GM23338 (cell line): ENCODE measurements around the gene RPS8. TPM values are rescaled to one million over a fixed set of nuclear protein-coding genes. Genes with fewer than 3 reads are reported as not detected.

Experiments used
- ATAC-seq: fragments of 200-7000 bp; cut with Tn5 transposase; 3 replicates; pipeline ENCODE4 v1.9.1; 2020
- DNase-seq: peaks from one replicate; pipeline ENCODE4 v3.0.0-alpha.2; 2015; ENCODE audit warnings: low spot score
- H2AFZ ChIP-seq: fragments of 200-600 bp; sonication (generic); 2 replicates; pipeline ENCODE4 v1.8.0; 2016; ENCODE audit warnings: antibody characterized with exemption, mild to moderate bottlenecking, moderate library complexity
- H3F3A ChIP-seq: fragments of 200-600 bp; sonication (generic); replicated peaks from 2 replicates; pipeline ENCODE4 v1.8.0; 2017; ENCODE audit warnings: antibody characterized with exemption, mixed run types, low read depth
- H3K27ac ChIP-seq: fragments of 200-600 bp; sonication (generic); 2 replicates; pipeline ENCODE4 v1.6.1; 2016; ENCODE audit warnings: low read depth
- H3K27me3 ChIP-seq: fragments of 200-600 bp; sonication (generic); 2 replicates; pipeline ENCODE4 v1.8.0; 2016; ENCODE audit warnings: mild to moderate bottlenecking, mixed run types, moderate library complexity; ENCODE audit not compliant: insufficient read depth
- H3K36me3 ChIP-seq: fragments of 200-600 bp; sonication (generic); 2 replicates; pipeline ENCODE4 v1.8.0; 2016; ENCODE audit warnings: mild to moderate bottlenecking; ENCODE audit not compliant: insufficient read depth
- H3K4me1 ChIP-seq: fragments of 200-600 bp; sonication (generic); 2 replicates; pipeline ENCODE4 v1.8.0; 2016; ENCODE audit warnings: mild to moderate bottlenecking, moderate library complexity; ENCODE audit not compliant: insufficient read depth
- H3K4me2 ChIP-seq: fragments of 200-600 bp; sonication (generic); 2 replicates; pipeline ENCODE4 v1.7.1; 2017; ENCODE audit warnings: mixed run types
- H3K4me3 ChIP-seq: fragments of 200-600 bp; sonication (generic); 2 replicates; pipeline ENCODE4 v1.6.1; 2016; ENCODE audit warnings: mixed run types
- H3K79me2 ChIP-seq: fragments of 200-600 bp; sonication (generic); replicated peaks from 2 replicates; pipeline ENCODE4 v1.8.0; 2017; ENCODE audit warnings: mild to moderate bottlenecking; ENCODE audit not compliant: insufficient read depth
- H3K9me2 ChIP-seq: fragments of 200-600 bp; sonication (generic); 2 replicates; pipeline ENCODE4 v1.8.0; 2017; ENCODE audit not compliant: insufficient read depth
- H4K20me1 ChIP-seq: fragments of 200-600 bp; sonication (generic); replicated peaks from 2 replicates; pipeline ENCODE4 v1.8.0; 2017; ENCODE audit warnings: mild to moderate bottlenecking; ENCODE audit not compliant: insufficient read depth
- H3K27ac Mint-ChIP-seq: 2 replicates; pipeline ENCODE4 v1.8.0; 2020; ENCODE audit warnings: inconsistent platforms, mild to moderate bottlenecking, moderate library complexity, mixed read lengths
- H3K27me3 Mint-ChIP-seq: 3 replicates; pipeline ENCODE4 v1.8.0; 2022; ENCODE audit warnings: low read depth, mild to moderate bottlenecking, moderate library complexity, mixed read lengths, inconsistent platforms; ENCODE audit not compliant: insufficient read depth, poor library complexity
- H3K36me3 Mint-ChIP-seq: 3 replicates; pipeline ENCODE4 v1.8.0; 2021; ENCODE audit warnings: low read depth, mild to moderate bottlenecking, inconsistent platforms, moderate library complexity, mixed read lengths
- H3K4me1 Mint-ChIP-seq: 3 replicates; pipeline ENCODE4 v1.8.0; 2020; ENCODE audit warnings: mild to moderate bottlenecking, inconsistent platforms, mixed read lengths
- H3K4me3 Mint-ChIP-seq: 3 replicates; pipeline ENCODE4 v1.8.0; 2021; ENCODE audit warnings: moderate library complexity, mild to moderate bottlenecking, inconsistent platforms, mixed read lengths
- H3K9me3 Mint-ChIP-seq: 3 replicates; pipeline ENCODE4 v1.8.0; 2020; ENCODE audit warnings: moderate library complexity, mild to moderate bottlenecking, inconsistent platforms, mixed read lengths
- CREB1 ChIP-seq: fragments of 250-450 bp; sonication (Bioruptor Pico); IDR thresholded peaks from 2 replicates; pipeline ENCODE4 v1.5.0; 2020; ENCODE audit warnings: low read depth, mild to moderate bottlenecking, moderate library complexity
- CTCF ChIP-seq, 2 experiments: fragments of 200-600 bp in 1 of 2; sonication (generic) in 1 of 2; conservative IDR thresholded peaks; 2 replicates each; pipeline versions ENCODE4 v1.5.1 to v1.6.1; 2016 to 2017; ENCODE audit warnings: antibody characterized with exemption in 2 of 2, low read depth in 2 of 2, mild to moderate bottlenecking in 2 of 2, moderate library complexity in 1 of 2
- EZH2 ChIP-seq: fragments of 200-600 bp; sonication (generic); IDR thresholded peaks from one replicate; pipeline ENCODE4 v1.8.0; 2017; ENCODE audit warnings: antibody characterized with exemption, mild to moderate bottlenecking, low read depth; ENCODE audit not compliant: unreplicated experiment
- EZH2phosphoT487 ChIP-seq: fragments of 200-600 bp; sonication (generic); IDR thresholded peaks from one replicate; pipeline ENCODE4 v1.8.1; 2018; ENCODE audit warnings: antibody characterized with exemption; ENCODE audit not compliant: unreplicated experiment
- JUNB ChIP-seq: IDR thresholded peaks from one replicate; pipeline ENCODE4 v1.6.1; 2016; ENCODE audit warnings: antibody characterized with exemption; ENCODE audit not compliant: unreplicated experiment
- NANOG ChIP-seq: IDR thresholded peaks from 2 replicates; pipeline ENCODE4 v1.6.1; 2016; ENCODE audit warnings: antibody characterized with exemption, borderline replicate concordance
- STAT1 ChIP-seq: IDR thresholded peaks from one replicate; pipeline ENCODE4 v1.6.1; 2016; ENCODE audit warnings: antibody characterized with exemption; ENCODE audit not compliant: unreplicated experiment
- ZNF114 ChIP-seq: fragments of 250-450 bp; sonication (Bioruptor Pico); IDR thresholded peaks from 2 replicates; pipeline ENCODE4 v1.5.0; 2020; ENCODE audit warnings: mild to moderate bottlenecking, moderate library complexity
- ZNF331 ChIP-seq: fragments of 250-450 bp; sonication (Bioruptor Pico); IDR thresholded peaks from 2 replicates; pipeline ENCODE4 v1.5.0; 2020; ENCODE audit warnings: low read depth, mild to moderate bottlenecking, moderate library complexity
- polyA plus RNA-seq: library from polyadenylated mRNA; unstranded; fragments of >200 nt; fragmentation: Nextera tagmentation; extraction: Ambion mirVana; gene quantifications from 2 replicates; pipeline ENCODE4 v1.2.1, GENCODE V29; 2016
- total RNA-seq: library from RNA; depleted of rRNA; stranded (reverse); fragments of >200 nt; shearing (Covaris generic); gene quantifications from 2 replicates; pipeline ENCODE4 v1.2.3, GENCODE V29; 2014
- TF ChIP-seq, protein P1 (sequence below): IDR thresholded peaks from one replicate; pipeline ENCODE4 v1.6.1; 2018; ENCODE audit warnings: antibody characterized with exemption; ENCODE audit not compliant: unreplicated experiment
- TF ChIP-seq, protein P2 (sequence below): IDR thresholded peaks from 2 replicates; pipeline ENCODE4 v1.6.1; 2016; ENCODE audit warnings: antibody characterized with exemption

Gene RPS8
- total and polyA plus RNA-seq, 2 experiments from 2014 or later = 1,756 to 2,427 TPM

DNA sequence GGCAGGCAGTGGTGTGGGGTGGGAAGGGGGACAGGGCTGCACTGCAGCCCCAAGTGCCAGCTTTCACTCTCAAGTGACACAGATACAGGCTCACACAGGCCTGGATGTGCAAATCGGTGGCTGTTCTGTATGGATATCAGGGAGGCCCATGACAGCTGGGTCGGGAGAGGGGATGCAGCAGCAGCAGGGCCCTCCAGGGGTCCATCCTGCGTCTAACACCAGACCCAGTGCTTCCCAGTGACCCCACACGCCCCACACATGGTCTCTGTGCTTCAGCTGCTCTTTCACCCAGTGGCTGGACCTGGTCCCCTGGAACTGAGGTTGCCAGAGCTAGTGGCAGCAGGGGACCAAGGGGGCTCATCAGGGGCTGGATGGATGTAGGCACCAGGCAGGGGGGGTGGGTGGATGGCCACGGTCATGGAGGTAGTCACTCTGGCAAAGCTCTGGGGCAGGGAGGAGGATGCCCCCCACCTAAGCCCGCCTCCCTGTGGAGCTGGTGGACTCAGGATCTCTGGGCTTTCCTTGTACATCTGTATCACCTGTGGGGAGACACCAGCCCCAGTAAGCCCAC lies 46.9 kb downstream of the RPS8 start (continued):
- TF ChIP-seq, protein P1, sequence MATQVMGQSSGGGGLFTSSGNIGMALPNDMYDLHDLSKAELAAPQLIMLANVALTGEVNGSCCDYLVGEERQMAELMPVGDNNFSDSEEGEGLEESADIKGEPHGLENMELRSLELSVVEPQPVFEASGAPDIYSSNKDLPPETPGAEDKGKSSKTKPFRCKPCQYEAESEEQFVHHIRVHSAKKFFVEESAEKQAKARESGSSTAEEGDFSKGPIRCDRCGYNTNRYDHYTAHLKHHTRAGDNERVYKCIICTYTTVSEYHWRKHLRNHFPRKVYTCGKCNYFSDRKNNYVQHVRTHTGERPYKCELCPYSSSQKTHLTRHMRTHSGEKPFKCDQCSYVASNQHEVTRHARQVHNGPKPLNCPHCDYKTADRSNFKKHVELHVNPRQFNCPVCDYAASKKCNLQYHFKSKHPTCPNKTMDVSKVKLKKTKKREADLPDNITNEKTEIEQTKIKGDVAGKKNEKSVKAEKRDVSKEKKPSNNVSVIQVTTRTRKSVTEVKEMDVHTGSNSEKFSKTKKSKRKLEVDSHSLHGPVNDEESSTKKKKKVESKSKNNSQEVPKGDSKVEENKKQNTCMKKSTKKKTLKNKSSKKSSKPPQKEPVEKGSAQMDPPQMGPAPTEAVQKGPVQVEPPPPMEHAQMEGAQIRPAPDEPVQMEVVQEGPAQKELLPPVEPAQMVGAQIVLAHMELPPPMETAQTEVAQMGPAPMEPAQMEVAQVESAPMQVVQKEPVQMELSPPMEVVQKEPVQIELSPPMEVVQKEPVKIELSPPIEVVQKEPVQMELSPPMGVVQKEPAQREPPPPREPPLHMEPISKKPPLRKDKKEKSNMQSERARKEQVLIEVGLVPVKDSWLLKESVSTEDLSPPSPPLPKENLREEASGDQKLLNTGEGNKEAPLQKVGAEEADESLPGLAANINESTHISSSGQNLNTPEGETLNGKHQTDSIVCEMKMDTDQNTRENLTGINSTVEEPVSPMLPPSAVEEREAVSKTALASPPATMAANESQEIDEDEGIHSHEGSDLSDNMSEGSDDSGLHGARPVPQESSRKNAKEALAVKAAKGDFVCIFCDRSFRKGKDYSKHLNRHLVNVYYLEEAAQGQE = no peak
- TF ChIP-seq ZNF114 (no peak), EZH2 (no peak), CREB1 (CRISPR knock-in tag) (no peak)
- TF ChIP-seq, protein P2, sequence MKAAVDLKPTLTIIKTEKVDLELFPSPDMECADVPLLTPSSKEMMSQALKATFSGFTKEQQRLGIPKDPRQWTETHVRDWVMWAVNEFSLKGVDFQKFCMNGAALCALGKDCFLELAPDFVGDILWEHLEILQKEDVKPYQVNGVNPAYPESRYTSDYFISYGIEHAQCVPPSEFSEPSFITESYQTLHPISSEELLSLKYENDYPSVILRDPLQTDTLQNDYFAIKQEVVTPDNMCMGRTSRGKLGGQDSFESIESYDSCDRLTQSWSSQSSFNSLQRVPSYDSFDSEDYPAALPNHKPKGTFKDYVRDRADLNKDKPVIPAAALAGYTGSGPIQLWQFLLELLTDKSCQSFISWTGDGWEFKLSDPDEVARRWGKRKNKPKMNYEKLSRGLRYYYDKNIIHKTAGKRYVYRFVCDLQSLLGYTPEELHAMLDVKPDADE = no peak

DNA sequence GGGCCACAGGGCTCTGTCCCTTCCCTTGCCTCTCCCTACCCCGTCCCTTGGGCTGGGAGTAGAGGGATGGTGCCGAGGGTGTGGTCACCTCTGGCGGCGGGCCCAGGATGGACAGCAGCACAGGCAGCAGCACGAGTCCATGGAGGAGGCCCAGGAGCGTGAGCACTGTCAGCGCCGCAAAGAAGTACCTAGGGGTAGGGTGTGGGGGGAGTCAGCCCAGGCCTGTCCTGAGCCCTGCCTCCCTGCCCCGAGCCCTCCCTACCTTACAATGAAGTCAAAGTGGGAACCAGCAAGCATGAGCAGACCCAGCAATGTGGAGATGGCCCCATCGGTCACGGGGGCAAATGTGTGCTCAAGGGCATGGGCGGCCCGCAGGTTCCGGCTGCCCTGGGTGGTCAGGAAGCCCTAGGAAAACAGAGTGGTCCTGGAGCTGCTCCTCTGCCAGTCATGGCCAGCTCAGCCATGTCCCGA lies 47.7 kb downstream of the RPS8 start:
- H3K4me3 Mint-ChIP-seq = no peak overlapping the region
- Histone ChIP-seq H3K36me3 (no peaks in the 10 kb centered on the region), H3K27ac (no peak overlapping the region), H3K9me2 (no peaks in the 10 kb centered on the region), H3K4me3 (no peak overlapping the region), H3F3A (0 out of 2 replicates have a peak, but pooled peaks cover 3% of the 10 kb centered on the region), H3K4me1 (peaks cover 9% of the 10 kb centered on the region), H3K4me2 (no peak overlapping the region), H2AFZ (no peak overlapping the region), H3K79me2 (no peaks in the 10 kb centered on the region), H3K27me3 (no peaks in the 10 kb centered on the region), H4K20me1 (no peaks in the 10 kb centered on the region)
- H3K36me3 Mint-ChIP-seq = no peaks in the 10 kb centered on the region; the same call in 2 of the 3 replicates
- no peaks in the 10 kb centered on the region for H3K9me3 Mint-ChIP-seq
- no peak for DNase-seq
- no peak for ATAC-seq
- peaks cover 15% of the 10 kb centered on the region for H3K4me1 Mint-ChIP-seq
- H3K27ac Mint-ChIP-seq = no peak overlapping the region
- peaks cover 18% of the 10 kb centered on the region for H3K27me3 Mint-ChIP-seq
- TF ChIP-seq ZNF331 = no peak
- TF ChIP-seq CTCF (conservative IDR thresholded peaks at IDR 0.05; ENCODE audit: low read depth in 2 of 2) = no peak
- no peak for TF ChIP-seq STAT1
- TF ChIP-seq EZH2 = no peak
- no peak for TF ChIP-seq NANOG
- TF ChIP-seq JUNB = no peak
- TF ChIP-seq, protein P2 = no peak
- no peak for TF ChIP-seq CREB1 (CRISPR knock-in tag)
- no peak for TF ChIP-seq EZH2phosphoT487
- no peak for TF ChIP-seq ZNF114
- TF ChIP-seq, protein P1 = no peak
